ENCODE results near the gene SLC2A5. TPM values are rescaled to one million over a fixed set of nuclear protein-coding genes. Genes with fewer than 3 reads are reported as not detected.
"Not testable (repeated sequence)": the region's sequence is repeated elsewhere in the genome, so short reads cannot be mapped to it uniquely, and the experiment has no call there.

The SLC2A5 gene
- total and polyA plus RNA-seq, 2 of the 4 experiments (the other 2 are of a cell fraction), result 0.03 to 0.18 TPM

- no peak overlapping the region for H3K9ac ChIP-seq (ENCODE audit: low read depth, low read length)
- no peak overlapping the region for H3K14ac ChIP-seq (replicated peaks; ENCODE audit: low read depth, low read length)
- H2BK20ac ChIP-seq (ENCODE audit: low read depth, low read length), result no peak overlapping the region
- in situ Hi-C loops (cut with MboI; ENCODE audit: low sequenced_read_pairs), result no loop called here
- no peak overlapping the region for H3K4ac ChIP-seq (ENCODE audit: low read depth, low read length)
- H2BK5ac ChIP-seq (ENCODE audit: low read depth, low read length, poor library complexity, severe bottlenecking), result no peak overlapping the region
- no peaks in the 10 kb centered on the region for H3K79me1 ChIP-seq (ENCODE audit: low read depth in 1 of 2, low read length in 2 of 2)
- BruUV-seq (replicated peaks), result no TSS peak
- intact Hi-C loops (cut with micrococcal nuclease), result no loop called here
- DNase-seq (no peak), ATAC-seq (ENCODE audit: low read depth) (no peak)
- no peaks in the 10 kb centered on the region for H3K36me3 ChIP-seq (ENCODE audit: control insufficient read depth, insufficient read depth, low read length)
- no peak overlapping the region for H2AFZ ChIP-seq (replicated peaks; ENCODE audit: low read length, poor library complexity)
- H3K56ac ChIP-seq (ENCODE audit: extremely low read depth, insufficient read depth, low read length), result no peak overlapping the region
- WGBS, 2 experiments (ENCODE audit: extremely low coverage in 2 of 2, insufficient read length in 1 of 2), result no CpG with 5 or more reads among the region's 2 CpGs
- peaks cover 11% of the 10 kb centered on the region for H3K9me3 ChIP-seq (ENCODE audit: control insufficient read depth, insufficient read depth, low read length)
- no peak overlapping the region for H4K5ac ChIP-seq (ENCODE audit: low read depth, low read length)
- no peak overlapping the region for H2BK120ac ChIP-seq (ENCODE audit: low read depth, low read length)
- H3K27me3 ChIP-seq (ENCODE audit: control insufficient read depth, insufficient read depth, low read length), result peaks cover 32% of the 10 kb centered on the region
- no peak overlapping the region for H2AK5ac ChIP-seq (ENCODE audit: low read depth, low read length)
- no peak overlapping the region for H4K8ac ChIP-seq (ENCODE audit: low read depth in 2 of 2, low read length in 2 of 2)
- H3K23ac ChIP-seq (ENCODE audit: low read depth, low read length), result no peak overlapping the region
- H4K91ac ChIP-seq (ENCODE audit: insufficient read depth, low read depth, low read length), result no peak overlapping the region
- TF ChIP-seq MAZ (IDR thresholded peaks at IDR 0.05; ENCODE audit: borderline replicate concordance, low read depth, low read length), result no peak
- CTCF ChIA-PET, result no interaction called here
- no peaks in the 10 kb centered on the region for H3K9me1 ChIP-seq (ENCODE audit: insufficient read depth, low read length)
- 0 out of 2 replicates have a peak, but pooled peaks cover 5% of the 10 kb centered on the region for H4K20me1 ChIP-seq (ENCODE audit: insufficient read depth, low read length)
- H3K27ac ChIP-seq (ENCODE audit: insufficient read depth, low read length), result no peak overlapping the region
- POLR2A ChIA-PET (ENCODE audit: unreplicated experiment), result no interaction called here
- no peak overlapping the region for H2BK15ac ChIP-seq (ENCODE audit: low read depth, low read length)
- no peak overlapping the region for H2AK9ac ChIP-seq (replicated peaks; ENCODE audit: low read depth, low read length, poor library complexity)
- no peaks in the 10 kb centered on the region for H3K4me1 ChIP-seq (ENCODE audit: control insufficient read depth, insufficient read depth, low read length)
- H3K18ac ChIP-seq (ENCODE audit: low read depth, low read length), result no peak overlapping the region
- dilution Hi-C loops (cut with HindIII; ENCODE audit: low sequenced_read_pairs, unreplicated experiment), result no loop called here
- H3K4me2 ChIP-seq (ENCODE audit: low read depth, low read length), result no peak overlapping the region
- no peak overlapping the region for H3K4me3 ChIP-seq (ENCODE audit: insufficient read depth, low read depth, low read length)
These were observed 26.4 kb upstream of the SLC2A5 start for GRCh38 chr1:9095818-9096217.

- not testable (repeated sequence) for H3K18ac ChIP-seq (ENCODE audit: low read depth, low read length)
These were observed 24.7 kb upstream of the SLC2A5 start for GRCh38 chr1:9093996-9094595.

More at GRCh38 chr1:9093996-9094595, 24.7 kb upstream of the SLC2A5 start:
- POLR2A ChIA-PET (ENCODE audit: unreplicated experiment); DNase-seq; H2BK15ac ChIP-seq (ENCODE audit: low read depth, low read length); H3K4ac ChIP-seq (ENCODE audit: low read depth, low read length); H3K36me3 ChIP-seq (ENCODE audit: control insufficient read depth, insufficient read depth, low read length); H3K4me1 ChIP-seq (ENCODE audit: control insufficient read depth, insufficient read depth, low read length); H2AK9ac ChIP-seq (replicated peaks; ENCODE audit: low read depth, low read length, poor library complexity); dilution Hi-C loops (cut with HindIII; ENCODE audit: low sequenced_read_pairs, unreplicated experiment); H3K4me3 ChIP-seq (ENCODE audit: insufficient read depth, low read depth, low read length); H2BK5ac ChIP-seq (ENCODE audit: low read depth, low read length, poor library complexity, severe bottlenecking); H4K8ac ChIP-seq (ENCODE audit: low read depth in 2 of 2, low read length in 2 of 2); H4K5ac ChIP-seq (ENCODE audit: low read depth, low read length); H3K9ac ChIP-seq (ENCODE audit: low read depth, low read length); H3K9me1 ChIP-seq (ENCODE audit: insufficient read depth, low read length); H4K20me1 ChIP-seq (ENCODE audit: insufficient read depth, low read length); H3K4me2 ChIP-seq (ENCODE audit: low read depth, low read length); BruUV-seq (replicated peaks); H3K27ac ChIP-seq (ENCODE audit: insufficient read depth, low read length); H3K79me1 ChIP-seq (ENCODE audit: low read depth in 1 of 2, low read length in 2 of 2); ATAC-seq (ENCODE audit: low read depth); H2AFZ ChIP-seq (replicated peaks; ENCODE audit: low read length, poor library complexity); intact Hi-C loops (cut with micrococcal nuclease); H2BK120ac ChIP-seq (ENCODE audit: low read depth, low read length); H3K56ac ChIP-seq (ENCODE audit: extremely low read depth, insufficient read depth, low read length); H3K23ac ChIP-seq (ENCODE audit: low read depth, low read length); H4K91ac ChIP-seq (ENCODE audit: insufficient read depth, low read depth, low read length); in situ Hi-C loops (cut with MboI; ENCODE audit: low sequenced_read_pairs); CTCF ChIA-PET; H2BK20ac ChIP-seq (ENCODE audit: low read depth, low read length); H3K14ac ChIP-seq (replicated peaks; ENCODE audit: low read depth, low read length); H2AK5ac ChIP-seq (ENCODE audit: low read depth, low read length): not testable (repeated sequence)
- H3K27me3 ChIP-seq (ENCODE audit: control insufficient read depth, insufficient read depth, low read length), result peaks cover 38% of the 10 kb centered on the region
- peaks cover 11% of the 10 kb centered on the region for H3K9me3 ChIP-seq (ENCODE audit: control insufficient read depth, insufficient read depth, low read length)
- WGBS, 2 experiments (ENCODE audit: extremely low coverage in 2 of 2, insufficient read length in 1 of 2), result 90% methylated on average over 4 of the region's 18 CpGs; no CpG with 5 or more reads in 1 of the 2 experiments
